Cerebellar nuclear complex (tissue), 1 donor: ENCODE measurements around the gene PROS1.
"Not testable (repeated sequence)": the region's sequence is repeated elsewhere in the genome, so short reads cannot be mapped to it uniquely, and the experiment has no call there.

ENCODE experiments used
- DNase-seq, 2 experiments: peaks; one replicate each; lab custom pipeline; 2025; lab: John Stamatoyannopoulos, UW

The PROS1 gene

GRCh38 chr3:93969443-93969842 is 4.3 kb downstream of the PROS1 start:
- no peak for DNase-seq

DNA sequence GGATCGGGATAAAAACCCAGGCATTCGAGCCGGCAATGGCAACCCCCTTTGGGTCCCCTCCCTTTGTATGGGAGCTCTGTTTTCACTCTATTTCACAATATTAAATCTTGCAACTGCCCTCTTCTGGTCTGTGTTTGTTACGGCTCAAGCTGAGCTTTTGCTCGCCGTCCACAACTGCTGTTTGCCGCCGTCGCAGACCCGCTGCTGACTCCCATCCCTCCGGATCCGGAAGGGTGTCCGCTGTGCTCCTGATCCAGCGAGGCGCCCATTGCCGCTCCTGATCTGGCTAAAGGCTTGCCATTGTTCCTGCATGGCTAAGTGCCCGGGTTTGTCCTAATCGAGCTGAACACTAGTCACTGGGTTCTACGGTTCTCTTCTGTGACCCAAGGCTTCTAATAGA is 8.6 kb downstream of the PROS1 start:
- DNase-seq, result not testable (repeated sequence)

- no peak for DNase-seq
Observed at GRCh38 chr3:93962798-93963197, 10.9 kb downstream of the PROS1 start.

GRCh38 chr3:93961489-93961888 is 12.2 kb downstream of the PROS1 start:
- no peak for DNase-seq

DNA sequence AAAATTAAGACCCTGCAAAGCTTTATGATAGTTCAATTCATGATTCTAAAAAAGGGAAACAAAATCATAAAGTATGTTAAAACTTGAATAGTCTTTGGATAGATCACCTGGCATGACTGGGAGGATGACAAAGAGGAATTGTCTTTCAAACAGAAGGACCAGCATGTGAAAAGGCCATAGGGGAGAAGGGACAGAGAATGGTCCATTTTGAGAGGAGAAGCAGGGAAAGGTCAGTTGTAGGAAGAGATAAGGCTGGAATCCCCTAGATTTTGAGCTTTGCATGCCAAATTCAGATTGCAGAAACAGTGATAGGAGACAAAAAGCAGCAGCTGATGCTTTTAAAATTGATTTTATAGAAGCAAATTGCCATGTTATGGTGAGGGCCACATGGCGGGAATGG is 12.7 kb downstream of the PROS1 start:
- no peak for DNase-seq

- DNase-seq, result not testable (repeated sequence)
Observed at GRCh38 chr3:93949958-93950357, 23.7 kb downstream of the PROS1 start.

GRCh38 chr3:93937485-93937884 is 36.2 kb downstream of the PROS1 start:
- DNase-seq, result not testable (repeated sequence)

- no peak for DNase-seq
Observed at GRCh38 chr3:93936549-93936948, 37.1 kb downstream of the PROS1 start.

- no peak for DNase-seq
Observed at GRCh38 chr3:93934366-93935046, 39.2 kb downstream of the PROS1 start.

DNA sequence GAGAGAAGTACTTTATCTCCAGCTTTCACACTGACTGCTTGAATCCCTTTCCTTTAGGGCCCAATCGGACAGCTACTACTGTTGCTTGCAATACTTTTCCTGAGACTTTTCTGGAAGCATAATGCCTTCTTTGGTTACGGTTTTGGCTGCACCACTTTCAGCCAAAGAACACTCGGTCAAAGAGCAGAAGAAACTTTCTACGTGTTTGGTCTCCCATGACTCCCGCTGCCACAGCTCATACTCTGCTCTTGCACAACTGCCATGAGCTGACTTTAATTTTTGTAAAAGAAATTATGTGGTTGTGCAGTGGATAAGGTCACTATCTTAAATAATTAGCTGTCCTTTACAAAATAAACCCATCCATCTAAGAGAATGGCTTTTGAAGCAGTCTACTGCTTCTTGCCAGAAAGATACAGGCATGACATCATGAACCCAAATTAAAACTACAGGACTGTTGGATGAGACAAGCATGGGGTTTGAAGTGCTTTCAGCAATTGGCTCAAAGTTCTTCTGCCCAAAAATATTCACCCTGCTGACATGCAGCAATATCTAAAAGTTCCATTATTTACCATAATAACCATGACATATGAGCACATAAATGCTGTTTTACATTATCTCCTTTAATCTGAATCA is 42.0 kb downstream of the PROS1 start:
- no peak for DNase-seq

DNA sequence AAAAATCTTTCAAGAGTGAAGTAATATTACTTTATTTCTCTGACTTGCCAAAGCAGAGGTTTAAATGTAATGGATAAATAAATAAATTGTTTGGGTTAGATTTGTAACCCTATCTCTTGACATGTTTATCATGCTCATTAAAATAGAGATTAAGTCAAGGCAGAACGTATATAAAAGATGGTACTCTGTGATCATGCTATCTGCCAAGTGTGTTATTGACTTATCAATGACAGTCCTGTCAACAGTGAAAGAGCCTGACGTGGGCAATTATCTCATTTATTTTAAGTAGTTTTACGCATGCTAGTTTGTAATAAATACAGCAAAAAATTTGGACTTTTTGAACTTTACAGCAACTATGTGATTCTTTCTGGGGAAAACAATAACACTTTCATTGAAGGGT is 43.7 kb downstream of the PROS1 start:
- DNase-seq, result no peak

DNA sequence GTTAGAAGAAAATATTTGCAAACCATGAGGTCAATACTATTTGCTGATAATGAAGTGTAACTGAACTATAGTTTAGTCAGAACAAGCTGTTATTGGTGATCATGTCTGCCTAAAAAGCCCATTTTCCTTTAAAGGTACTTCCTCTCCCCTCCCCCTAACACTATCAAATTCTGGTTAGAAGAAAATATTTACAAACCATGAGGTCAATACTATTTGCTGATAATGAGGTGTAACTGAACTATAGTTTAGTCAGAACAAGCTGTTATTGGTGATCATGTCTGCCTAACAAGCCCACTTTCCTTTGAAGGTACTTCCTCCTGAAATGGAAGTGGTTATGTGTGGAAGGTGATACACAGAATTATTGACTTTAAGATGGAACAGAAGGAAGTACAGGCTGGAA is 46.9 kb downstream of the PROS1 start:
- DNase-seq, result no peak

DNA sequence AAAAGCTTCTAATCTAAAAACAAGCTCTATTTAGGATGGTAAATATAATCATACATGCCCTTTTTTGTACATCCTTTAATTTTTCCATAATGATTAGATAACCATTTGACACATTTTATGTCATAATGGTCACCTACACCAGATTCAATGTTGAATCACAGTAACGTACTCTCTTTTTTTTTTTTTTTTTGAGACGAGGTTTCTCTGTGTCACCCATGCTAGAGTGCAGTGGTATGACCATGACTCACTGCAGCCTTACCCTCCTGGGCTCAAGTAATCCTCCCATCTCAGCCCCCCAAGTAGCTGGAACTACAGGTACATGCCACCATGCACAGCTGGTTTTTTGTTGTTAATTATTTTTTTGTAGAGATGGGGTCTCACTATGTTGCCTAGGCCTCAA is 49.2 kb downstream of the PROS1 start:
- DNase-seq, result no peak

DNA sequence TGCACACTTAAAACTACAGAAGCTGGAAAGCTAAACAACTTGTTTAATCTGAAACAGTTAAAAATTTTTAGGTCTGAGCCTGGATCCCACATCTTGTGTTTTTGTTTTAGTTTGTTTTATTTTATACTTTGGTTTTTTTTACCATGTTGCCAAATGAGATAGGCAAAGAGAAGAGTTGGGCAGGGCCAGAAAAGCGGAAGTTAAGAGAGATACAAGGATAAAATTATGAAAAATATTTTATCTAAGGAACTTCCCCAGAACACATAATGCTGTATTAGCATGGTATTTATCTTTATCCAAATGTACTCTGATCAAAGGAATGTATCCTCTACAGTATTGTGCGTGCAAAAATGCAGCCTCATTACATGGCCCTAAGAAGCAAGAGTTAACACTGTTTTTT is 50.7 kb downstream of the PROS1 start:
- no peak for DNase-seq

GRCh38 chr3:93917546-93918029 is 56.1 kb downstream of the PROS1 start:
- DNase-seq, result not testable (repeated sequence)

- not testable (repeated sequence) for DNase-seq
Observed at GRCh38 chr3:93913623-93914022, 60.1 kb downstream of the PROS1 start.

GRCh38 chr3:93911206-93911605 is 62.5 kb downstream of the PROS1 start:
- no peak for DNase-seq

GRCh38 chr3:93910097-93910496 is 63.6 kb downstream of the PROS1 start:
- no peak for DNase-seq

GRCh38 chr3:93907132-93907531 is 66.6 kb downstream of the PROS1 start:
- no peak for DNase-seq

GRCh38 chr3:93906245-93906644 is 67.5 kb downstream of the PROS1 start:
- DNase-seq, result no peak

DNA sequence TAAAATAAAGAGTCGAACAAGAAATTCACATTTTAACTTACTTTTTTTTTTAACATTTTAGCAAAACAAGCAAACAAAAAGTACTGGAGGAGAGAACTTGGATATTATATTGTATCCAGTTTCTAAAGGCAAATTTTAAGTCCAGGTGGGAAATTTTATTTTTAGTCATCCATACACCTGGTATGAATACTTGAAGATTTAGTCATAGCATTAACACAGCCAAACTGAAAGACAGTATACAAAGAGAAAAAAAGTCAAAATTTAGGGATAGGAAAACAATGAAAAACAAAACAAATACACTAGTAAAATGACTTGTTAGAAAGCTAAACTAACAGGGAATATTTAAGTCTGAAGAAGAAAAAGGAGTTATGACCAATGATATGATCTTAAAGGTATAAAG is 69.1 kb downstream of the PROS1 start:
- no peak for DNase-seq

DNA sequence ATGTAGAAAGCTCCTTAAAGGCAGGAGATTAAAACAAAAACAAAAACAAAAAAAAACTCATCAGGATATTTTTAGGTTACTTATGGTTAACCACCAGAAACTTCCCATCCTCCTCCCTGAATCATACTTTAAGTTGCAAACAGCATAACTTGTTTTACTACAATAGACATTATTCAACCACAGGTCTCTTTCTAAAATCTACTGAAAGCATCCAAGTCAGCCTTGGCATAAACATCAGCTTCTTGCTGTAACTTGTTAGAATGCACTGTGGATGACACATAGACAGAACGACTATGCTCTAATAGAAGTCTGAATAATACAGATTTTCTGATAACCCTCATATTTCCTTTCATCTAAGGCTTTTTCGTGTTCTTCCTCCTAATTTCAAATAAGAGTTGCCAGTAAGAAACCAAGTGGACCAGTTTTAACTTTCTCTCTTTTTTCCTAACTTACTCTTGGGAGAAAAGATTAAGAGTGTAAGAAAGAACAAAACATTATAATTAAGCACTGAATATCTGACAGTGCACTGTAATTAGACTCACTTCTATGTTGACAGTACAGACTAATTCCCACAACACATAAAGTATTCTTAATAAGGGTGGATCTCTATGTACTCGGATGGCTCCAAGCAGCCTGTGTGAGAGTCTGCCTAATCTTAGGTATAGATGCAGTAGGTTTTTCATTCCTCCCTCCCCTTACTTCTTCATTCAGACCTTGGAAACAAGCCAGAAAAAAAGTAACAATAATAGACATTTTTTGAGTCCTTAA is 95.3 kb downstream of the PROS1 start:
- DNase-seq, result not testable (repeated sequence)

DNA sequence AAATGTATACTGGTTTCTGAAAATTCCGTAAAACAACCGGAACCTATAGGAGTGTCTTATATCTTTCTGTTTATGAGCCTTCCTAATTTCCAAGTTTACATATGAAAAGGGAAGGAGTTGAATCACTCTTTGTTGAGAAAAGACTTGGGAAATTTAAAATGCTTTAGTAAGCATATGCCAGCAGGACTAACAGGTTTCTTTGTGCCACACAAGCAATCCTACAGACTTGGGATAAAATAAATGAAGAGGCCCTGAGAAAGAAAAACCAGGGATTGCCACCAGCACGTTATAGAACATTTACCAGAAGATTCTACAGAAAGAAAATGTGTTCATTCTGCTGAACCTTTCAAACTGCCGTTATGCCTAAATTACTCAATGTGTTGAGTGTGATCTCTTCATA is 96.3 kb downstream of the PROS1 start:
- not testable (repeated sequence) for DNase-seq
